Mononuclear cell (primary cell): ENCODE results near the gene DKK3. TPM values are rescaled to one million over a fixed set of nuclear protein-coding genes. Genes with fewer than 3 reads are reported as not detected.

Source experiments
- H3K27me3 ChIP-seq: 2 replicates; pipeline ENCODE4 v1.6.0; 2011; ENCODE audit warnings: low read length, control low read depth; ENCODE audit not compliant: insufficient read depth
- H3K4me1 ChIP-seq: 2 replicates; pipeline ENCODE4 v1.5.1; 2011; ENCODE audit warnings: mild to moderate bottlenecking, low read length, control low read depth; ENCODE audit not compliant: insufficient read depth
- H3K4me3 ChIP-seq: 2 replicates; pipeline ENCODE4 v1.5.1; 2011; ENCODE audit warnings: mild to moderate bottlenecking, low read length, moderate library complexity
- H3K9me3 ChIP-seq: 2 replicates; pipeline ENCODE4 v1.5.1; 2011; ENCODE audit warnings: low read depth, mild to moderate bottlenecking, control low read depth, low read length
- total RNA-seq: library from RNA; depleted of rRNA; stranded (reverse); fragments of >200 nt; gene quantifications from one replicate; pipeline ENCODE4 v1.2.3, GENCODE V29; 2012

Gene DKK3
- total RNA-seq, 1 donor, result 0.73 TPM

GRCh38 chr11:11940551-11940950, 67.9 kb downstream of the DKK3 start:
- H3K9me3 ChIP-seq, result no peaks in the 10 kb centered on the region
- no peak overlapping the region for H3K4me3 ChIP-seq
- H3K4me1 ChIP-seq, result no peaks in the 10 kb centered on the region
- no peaks in the 10 kb centered on the region for H3K27me3 ChIP-seq

GRCh38 chr11:11937957-11938356, 70.5 kb downstream of the DKK3 start:
- Histone ChIP-seq H3K4me3 (no peak overlapping the region), H3K27me3 (no peaks in the 10 kb centered on the region), H3K9me3 (no peaks in the 10 kb centered on the region), H3K4me1 (no peaks in the 10 kb centered on the region)

- H3K4me3 ChIP-seq, result no peak overlapping the region
- no peaks in the 10 kb centered on the region for H3K9me3 ChIP-seq
- H3K4me1 ChIP-seq, result no peaks in the 10 kb centered on the region
- H3K27me3 ChIP-seq, result no peaks in the 10 kb centered on the region
These were observed 71.0 kb downstream of the DKK3 start for GRCh38 chr11:11937433-11937832.

- Histone ChIP-seq H3K4me1 (no peaks in the 10 kb centered on the region), H3K27me3 (no peaks in the 10 kb centered on the region), H3K4me3 (no peak overlapping the region), H3K9me3 (no peaks in the 10 kb centered on the region)
These were observed 72.9 kb downstream of the DKK3 start for GRCh38 chr11:11935536-11935935.

- Histone ChIP-seq H3K27me3 (no peaks in the 10 kb centered on the region), H3K4me3 (no peak overlapping the region), H3K4me1 (no peaks in the 10 kb centered on the region), H3K9me3 (no peaks in the 10 kb centered on the region)
These were observed 76.9 kb downstream of the DKK3 start for GRCh38 chr11:11931461-11932055.

- no peaks in the 10 kb centered on the region for H3K9me3 ChIP-seq
- H3K4me3 ChIP-seq, result no peak overlapping the region
- H3K4me1 ChIP-seq, result no peaks in the 10 kb centered on the region
- no peaks in the 10 kb centered on the region for H3K27me3 ChIP-seq
These were observed 78.5 kb downstream of the DKK3 start for GRCh38 chr11:11929920-11930319.

- no peaks in the 10 kb centered on the region for H3K27me3 ChIP-seq
- H3K9me3 ChIP-seq, result no peaks in the 10 kb centered on the region
- no peaks in the 10 kb centered on the region for H3K4me1 ChIP-seq
- no peak overlapping the region for H3K4me3 ChIP-seq
These were observed 84.6 kb downstream of the DKK3 start for GRCh38 chr11:11923828-11924227.

GRCh38 chr11:11916981-11917399, 91.4 kb downstream of the DKK3 start:
- no peak overlapping the region for H3K4me3 ChIP-seq
- H3K9me3 ChIP-seq, result no peaks in the 10 kb centered on the region
- H3K27me3 ChIP-seq, result no peaks in the 10 kb centered on the region
- H3K4me1 ChIP-seq, result no peaks in the 10 kb centered on the region

- H3K27me3 ChIP-seq, result no peaks in the 10 kb centered on the region
- no peaks in the 10 kb centered on the region for H3K4me1 ChIP-seq
- H3K9me3 ChIP-seq, result no peaks in the 10 kb centered on the region
- no peak overlapping the region for H3K4me3 ChIP-seq
These were observed 92.8 kb downstream of the DKK3 start for GRCh38 chr11:11915625-11916024.

GRCh38 chr11:11913395-11913794, 95.0 kb downstream of the DKK3 start:
- Histone ChIP-seq H3K27me3 (no peaks in the 10 kb centered on the region), H3K4me3 (no peak overlapping the region), H3K4me1 (no peaks in the 10 kb centered on the region), H3K9me3 (no peaks in the 10 kb centered on the region)

Other genes with a start within 250 kb of the DKK3 start
- 169 TPM for gene USP47, start 166.7 kb downstream of the DKK3 start, total RNA-seq
- gene MICAL2, start 102.0 kb upstream of the DKK3 start, total RNA-seq, result 14.5 TPM